SK-N-MC (cell line): Measurements from ENCODE around the gene AGR3.

ENCODE experiments used
- DNase-seq: peaks from one replicate; pipeline ENCODE4 v3.0.0-alpha.2; 2011; ENCODE audit warnings: low read depth, low spot score
- H3K27ac ChIP-seq: fragments of 200-600 bp; sonication (generic); 2 replicates; pipeline ENCODE4 v1.5.1; 2016; ENCODE audit warnings: mixed run types
- H3K36me3 ChIP-seq: fragments of 200-600 bp; sonication (generic); 2 replicates; pipeline ENCODE4 v1.6.1; 2017; ENCODE audit warnings: antibody characterized with exemption, low read length, mixed read lengths; ENCODE audit not compliant: insufficient read depth
- H3K4me3 ChIP-seq: fragments of 200-600 bp; sonication (generic); 2 replicates; pipeline ENCODE4 v1.5.1; 2016
- H3K9ac ChIP-seq: fragments of 200-600 bp; sonication (generic); 2 replicates; pipeline ENCODE4 v1.8.0; 2017; ENCODE audit warnings: mixed run types, mixed read lengths; ENCODE audit not compliant: insufficient read length
- H3K9me3 ChIP-seq: fragments of 200-600 bp; sonication (generic); 2 replicates; pipeline ENCODE4 v1.6.1; 2017; ENCODE audit warnings: low read depth, mild to moderate bottlenecking, antibody characterized with exemption, low read length, moderate library complexity, mixed read lengths
- EZH2 ChIP-seq: fragments of 200-600 bp; sonication (generic); IDR thresholded peaks from one replicate; pipeline ENCODE4 v1.6.1; 2017; ENCODE audit warnings: antibody characterized with exemption
- FOXP2 ChIP-seq: optimal IDR thresholded peaks from 2 replicates; pipeline ENCODE3; 2011; ENCODE audit warnings: mild to moderate bottlenecking, moderate library complexity; ENCODE audit not compliant: insufficient read depth; ENCODE audit errors: extremely low read length, control extremely low read depth
- POLR2AphosphoS5 ChIP-seq: IDR thresholded peaks from 2 replicates; pipeline ENCODE4 v1.6.1; 2012; ENCODE audit warnings: mild to moderate bottlenecking, low read depth, low read length, borderline replicate concordance

Gene AGR3

GRCh38 chr7:16813232-16813616 is 68.6 kb downstream of the AGR3 start:
- Histone ChIP-seq H3K36me3 (no peaks in the 10 kb centered on the region), H3K27ac (no peak overlapping the region), H3K4me3 (no peak overlapping the region), H3K9ac (no peak overlapping the region), H3K9me3 (no peaks in the 10 kb centered on the region)
- no peak for TF ChIP-seq POLR2AphosphoS5
- no peak for TF ChIP-seq FOXP2
- no peak for TF ChIP-seq EZH2
- DNase-seq, result no peak

- Histone ChIP-seq H3K9ac (peak overlapping the region; percentile 52), H3K36me3 (no peaks in the 10 kb centered on the region), H3K9me3 (no peaks in the 10 kb centered on the region), H3K4me3 (peak overlapping the region; percentile 49), H3K27ac (peak overlapping the region; percentile 72)
- no peak for TF ChIP-seq FOXP2
- TF ChIP-seq POLR2AphosphoS5, result no peak
- no peak for DNase-seq
These were observed 69.1 kb downstream of the AGR3 start for GRCh38 chr7:16812542-16813231.

- no peaks in the 10 kb centered on the region for H3K9me3 ChIP-seq
- H3K27ac ChIP-seq, result peak overlapping the region; percentile 5; the same call in 1 of the 2 replicates
- H3K9ac ChIP-seq, result no peak overlapping the region
- TF ChIP-seq POLR2AphosphoS5 (no peak), EZH2 (no peak), FOXP2 (no peak)
- H3K36me3 ChIP-seq, result no peaks in the 10 kb centered on the region
- no peak overlapping the region for H3K4me3 ChIP-seq
- no peak for DNase-seq
These were observed 70.2 kb downstream of the AGR3 start for GRCh38 chr7:16811551-16811950.

GRCh38 chr7:16810573-16810972 is 71.2 kb downstream of the AGR3 start:
- Histone ChIP-seq H3K36me3 (no peaks in the 10 kb centered on the region), H3K27ac (no peak overlapping the region), H3K9me3 (no peaks in the 10 kb centered on the region), H3K4me3 (no peak overlapping the region), H3K9ac (no peak overlapping the region)
- TF ChIP-seq FOXP2, result no peak
- TF ChIP-seq EZH2, result no peak
- no peak for TF ChIP-seq POLR2AphosphoS5
- DNase-seq, result no peak

GRCh38 chr7:16810112-16810511 is 71.7 kb downstream of the AGR3 start:
- Histone ChIP-seq H3K27ac (no peak overlapping the region), H3K9me3 (no peaks in the 10 kb centered on the region)

More at GRCh38 chr7:16810112-16810511, 71.7 kb downstream of the AGR3 start:
- no peaks in the 10 kb centered on the region for H3K36me3 ChIP-seq
- no peak for DNase-seq
- no peak for TF ChIP-seq FOXP2
- TF ChIP-seq EZH2, result no peak
- TF ChIP-seq POLR2AphosphoS5, result no peak
- H3K4me3 ChIP-seq, result no peak overlapping the region
- H3K9ac ChIP-seq, result no peak overlapping the region
